Measurements from ENCODE around the gene BOLA2B. TPM values are rescaled to one million over a fixed set of nuclear protein-coding genes. Genes with fewer than 3 reads are reported as not detected.
A peak's percentile ranks its signal among the peaks of the same experiment; 100 is the strongest.

Gene BOLA2B
- total RNA-seq, 1 experiment from 2014 or later, result 180 TPM

GRCh38 chr16:30163538-30163937, 29.9 kb downstream of the BOLA2B start:
- intact Hi-C loops (cut with micrococcal nuclease), result no loop called here
- Histone ChIP-seq H4K20me1 (ENCODE audit: insufficient read depth) (no peaks in the 10 kb centered on the region), H2AFZ (ENCODE audit: low read depth, low read length, poor library complexity, severe bottlenecking) (no peak overlapping the region), H3K27me3 (ENCODE audit: insufficient read depth, low read length) (no peaks in the 10 kb centered on the region), H3K4me2 (ENCODE audit: low read length) (no peak overlapping the region), H3K36me3 (ENCODE audit: control insufficient read depth in 1 of 2, insufficient read depth in 2 of 2, low read length in 2 of 2) (no peaks in the 10 kb centered on the region), H3K9me2 (ENCODE audit: insufficient read depth) (no peaks in the 10 kb centered on the region), H3K4me1 (ENCODE audit: control insufficient read depth in 1 of 2, insufficient read depth in 2 of 2, low read length in 2 of 2) (peaks cover 2 to 5% of the 10 kb centered on the region in 2 experiments; a peak in 3 of 4 replicates), H3K4me3 (replicated peaks in 1 of 2; ENCODE audit: low read depth in 1 of 2, low read length in 2 of 2) (no peak overlapping the region), H3K79me2 (ENCODE audit: insufficient read depth, low read length) (no peaks in the 10 kb centered on the region), H3K9me3 (ENCODE audit: control insufficient read depth in 1 of 2, insufficient read depth in 1 of 2, low read depth in 1 of 2, low read length in 2 of 2) (no peaks in the 10 kb centered on the region), H3K9ac (ENCODE audit: low read length) (no peak overlapping the region), H3K27ac (ENCODE audit: low read depth, low read length) (no peak overlapping the region)
- ChIA-PET RAD21 (ENCODE audit: low non-redundant PET in 1 of 2, low total read pairs in 2 of 2, uncharacterized antibody in 2 of 2, unreplicated experiment in 2 of 2) (no interaction called here), CTCF (no interaction called here), POLR2A (no interaction called here)
- no peak for DNase-seq (ENCODE audit: low read depth, low spot score)
- ATAC-seq, result peak; percentile 27; the same call in 1 of the 2 replicates
- TF ChIP-seq CTCF (IDR thresholded peaks at IDR 0.05 in 2 of 3, conservative IDR thresholded peaks at IDR 0.05 in 1 of 3; ENCODE audit: borderline replicate concordance in 1 of 3, insufficient read depth in 1 of 3, low read depth in 2 of 3, low read length in 2 of 3) (no peak), SP1 (IDR thresholded peaks at IDR 0.05; ENCODE audit: low read depth) (no peak), YY1 (IDR thresholded peaks at IDR 0.05; ENCODE audit: extremely low read depth, insufficient replicate concordance, low read depth, low read length) (no peak), SRF (IDR thresholded peaks at IDR 0.05; ENCODE audit: low read depth) (no peak), EGR1 (IDR thresholded peaks at IDR 0.05; ENCODE audit: low read depth) (no peak), ZFX (IDR thresholded peaks at IDR 0.05) (no peak), ELF1 (IDR thresholded peaks at IDR 0.05; ENCODE audit: borderline replicate concordance, low read depth) (no peak), POLR2AphosphoS5 (IDR thresholded peaks at IDR 0.05; ENCODE audit: low read depth, low read length) (no peak), POLR2A (IDR thresholded peaks at IDR 0.05; ENCODE audit: borderline replicate concordance, extremely low read depth, insufficient read depth, insufficient read length) (no peak), EZH2 (IDR thresholded peaks at IDR 0.05) (no peak), FOSL1 (IDR thresholded peaks at IDR 0.05; ENCODE audit: low read depth) (no peak), JUND (IDR thresholded peaks at IDR 0.05) (no peak), REST (IDR thresholded peaks at IDR 0.05; ENCODE audit: low read depth) (no peak), CBX3 (IDR thresholded peaks at IDR 0.05; ENCODE audit: low read depth) (no peak), ZNF274 (IDR thresholded peaks at IDR 0.05; ENCODE audit: low read depth, low read length) (no peak), SIN3A (IDR thresholded peaks at IDR 0.05; ENCODE audit: low read depth) (no peak)
- no TSS peak for BruUV-seq (replicated peaks)
